Nephron progenitor cell (in vitro differentiated cells): ENCODE measurements around the gene DEAF1.

ENCODE experiments used
- DNase-seq: peaks from one replicate; pipeline ENCODE4 v3.0.0; 2021
- H3K27ac Mint-ChIP-seq: 2 replicates; pipeline ENCODE4 v1.8.0; 2021; ENCODE audit warnings: mild to moderate bottlenecking, moderate library complexity, mixed read lengths
- H3K27me3 Mint-ChIP-seq: 2 replicates; pipeline ENCODE4 v1.8.0; 2021; ENCODE audit warnings: mild to moderate bottlenecking, low read depth, mixed read lengths; ENCODE audit not compliant: poor library complexity
- H3K36me3 Mint-ChIP-seq: 2 replicates; pipeline ENCODE4 v1.8.0; 2021; ENCODE audit warnings: low read depth, mixed read lengths
- H3K4me1 Mint-ChIP-seq: 2 replicates; pipeline ENCODE4 v1.8.0; 2021; ENCODE audit warnings: mixed read lengths
- H3K4me3 Mint-ChIP-seq: 2 replicates; pipeline ENCODE4 v1.8.0; 2021; ENCODE audit warnings: mild to moderate bottlenecking, moderate library complexity, mixed read lengths
- H3K9me3 Mint-ChIP-seq: 2 replicates; pipeline ENCODE4 v1.8.0; 2021; ENCODE audit warnings: mild to moderate bottlenecking, moderate library complexity, mixed read lengths
- TF ChIP-seq, protein P1 (sequence below): fragments of 200-600 bp; sonication (generic); IDR thresholded peaks from 2 replicates; pipeline ENCODE4 v1.5.0; 2021; ENCODE audit warnings: antibody characterized with exemption

Gene DEAF1

DNA sequence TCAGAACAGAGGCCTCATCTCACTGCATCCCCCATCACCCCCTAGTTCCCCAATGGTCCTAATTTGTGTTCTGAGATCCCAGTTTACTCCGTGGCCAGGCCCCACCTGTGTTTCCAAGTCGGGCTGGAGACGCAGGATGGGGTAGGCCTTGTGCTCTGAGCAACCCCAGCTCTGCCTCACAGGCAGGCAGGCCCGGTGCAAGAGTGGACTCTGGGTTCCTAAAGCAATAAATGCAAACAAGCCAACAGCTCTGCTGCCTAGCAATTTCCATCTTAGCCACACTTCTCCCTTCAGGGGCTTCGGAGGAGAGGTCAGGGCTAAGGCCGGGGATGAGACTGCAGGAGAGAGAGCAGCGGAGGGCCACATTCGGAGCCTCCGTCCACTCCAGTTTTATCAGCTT, 8.5 kb upstream of the DEAF1 start:
- no peaks in the 10 kb centered on the region for H3K9me3 Mint-ChIP-seq
- H3K4me1 Mint-ChIP-seq = peaks cover 17% of the 10 kb centered on the region
- peaks cover 12% of the 10 kb centered on the region for H3K36me3 Mint-ChIP-seq
- no peak overlapping the region for H3K27ac Mint-ChIP-seq
- peaks cover 21% of the 10 kb centered on the region for H3K27me3 Mint-ChIP-seq
- H3K4me3 Mint-ChIP-seq = no peak overlapping the region
- DNase-seq = no peak
- TF ChIP-seq, protein P1, sequence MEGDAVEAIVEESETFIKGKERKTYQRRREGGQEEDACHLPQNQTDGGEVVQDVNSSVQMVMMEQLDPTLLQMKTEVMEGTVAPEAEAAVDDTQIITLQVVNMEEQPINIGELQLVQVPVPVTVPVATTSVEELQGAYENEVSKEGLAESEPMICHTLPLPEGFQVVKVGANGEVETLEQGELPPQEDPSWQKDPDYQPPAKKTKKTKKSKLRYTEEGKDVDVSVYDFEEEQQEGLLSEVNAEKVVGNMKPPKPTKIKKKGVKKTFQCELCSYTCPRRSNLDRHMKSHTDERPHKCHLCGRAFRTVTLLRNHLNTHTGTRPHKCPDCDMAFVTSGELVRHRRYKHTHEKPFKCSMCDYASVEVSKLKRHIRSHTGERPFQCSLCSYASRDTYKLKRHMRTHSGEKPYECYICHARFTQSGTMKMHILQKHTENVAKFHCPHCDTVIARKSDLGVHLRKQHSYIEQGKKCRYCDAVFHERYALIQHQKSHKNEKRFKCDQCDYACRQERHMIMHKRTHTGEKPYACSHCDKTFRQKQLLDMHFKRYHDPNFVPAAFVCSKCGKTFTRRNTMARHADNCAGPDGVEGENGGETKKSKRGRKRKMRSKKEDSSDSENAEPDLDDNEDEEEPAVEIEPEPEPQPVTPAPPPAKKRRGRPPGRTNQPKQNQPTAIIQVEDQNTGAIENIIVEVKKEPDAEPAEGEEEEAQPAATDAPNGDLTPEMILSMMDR = no peak

- Mint-ChIP-seq H3K9me3 (no peaks in the 10 kb centered on the region), H3K4me3 (no peak overlapping the region), H3K4me1 (peaks cover 22% of the 10 kb centered on the region), H3K36me3 (peaks cover 12% of the 10 kb centered on the region), H3K27ac (no peak overlapping the region), H3K27me3 (peaks cover 20% of the 10 kb centered on the region)
- TF ChIP-seq, protein P1 = no peak
- DNase-seq = no peak
These were observed 7.7 kb upstream of the DEAF1 start for GRCh38 chr11:702462-703461.

- peaks cover 12% of the 10 kb centered on the region for H3K27me3 Mint-ChIP-seq
- H3K36me3 Mint-ChIP-seq = peaks cover 12% of the 10 kb centered on the region
- H3K4me1 Mint-ChIP-seq = peaks cover 23% of the 10 kb centered on the region
- TF ChIP-seq, protein P1 = no peak
- no peak overlapping the region for H3K4me3 Mint-ChIP-seq
- DNase-seq = no peak
- no peak overlapping the region for H3K27ac Mint-ChIP-seq
- no peaks in the 10 kb centered on the region for H3K9me3 Mint-ChIP-seq
These were observed 6.9 kb upstream of the DEAF1 start for GRCh38 chr11:701741-702461.

DNA sequence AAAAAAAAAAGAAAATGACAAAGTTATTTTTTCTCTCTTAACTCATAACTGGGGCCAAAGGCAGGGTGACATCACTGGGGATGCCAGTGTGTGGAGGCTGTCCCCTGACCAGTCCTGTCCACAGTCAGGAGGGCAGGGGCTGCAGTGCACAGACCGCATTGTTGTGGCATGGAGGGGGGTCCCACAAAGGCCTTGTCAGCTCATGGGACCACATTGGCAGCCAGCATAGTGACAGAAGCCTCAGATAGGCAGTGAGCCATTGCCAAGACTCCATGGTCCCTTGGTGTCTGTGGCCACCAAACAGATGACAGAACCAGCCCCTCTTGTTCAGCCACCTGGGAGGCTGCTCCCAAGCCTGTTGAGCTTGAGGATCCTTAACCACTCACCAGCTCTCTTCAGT, 4.7 kb upstream of the DEAF1 start:
- Mint-ChIP-seq H3K27me3 (peaks cover 6% of the 10 kb centered on the region), H3K4me3 (no peak overlapping the region), H3K9me3 (no peaks in the 10 kb centered on the region), H3K36me3 (peaks cover 12% of the 10 kb centered on the region), H3K27ac (no peak overlapping the region), H3K4me1 (peaks cover 29% of the 10 kb centered on the region)
- DNase-seq = no peak
- TF ChIP-seq, protein P1 = no peak

DNA sequence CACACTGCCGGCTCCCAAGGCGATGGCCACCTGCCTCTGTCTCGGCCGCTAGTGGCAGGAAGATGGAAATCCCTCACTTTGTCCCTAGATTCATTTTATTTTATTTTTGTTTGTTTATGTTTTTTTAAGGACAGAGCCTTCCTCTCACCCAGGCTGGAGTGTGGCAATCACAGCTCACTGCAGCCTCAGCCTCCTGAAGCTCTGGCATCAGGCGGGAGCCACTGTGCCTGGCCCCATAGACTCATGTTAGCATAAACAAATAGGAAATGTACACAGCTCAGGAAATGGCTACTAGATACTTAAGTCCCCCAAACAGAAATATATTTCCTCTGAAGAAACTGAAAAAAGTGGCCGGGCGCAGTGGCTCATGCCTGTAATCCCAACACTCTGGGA, 4.1 kb upstream of the DEAF1 start:
- DNase-seq = no peak
- TF ChIP-seq, protein P1 = no peak
- Mint-ChIP-seq H3K4me1 (peaks cover 29% of the 10 kb centered on the region), H3K36me3 (peaks cover 12% of the 10 kb centered on the region), H3K27ac (no peak overlapping the region), H3K27me3 (peaks cover 6% of the 10 kb centered on the region), H3K4me3 (no peak overlapping the region), H3K9me3 (no peaks in the 10 kb centered on the region)
